SU-DHL-6 (cell line): ENCODE results near the gene TMEM138.

Experiments used
- CTCF ChIP-seq: fragments of 200-600 bp; sonication (generic); IDR thresholded peaks from one replicate; pipeline ENCODE4 v1.5.1; 2017; ENCODE audit warnings: antibody characterized with exemption, mild to moderate bottlenecking, low read length, moderate library complexity; ENCODE audit not compliant: insufficient read depth, poor library complexity, severe bottlenecking
- EZH2phosphoT487 ChIP-seq: fragments of 200-600 bp; sonication (generic), shearing (Covaris generic); conservative IDR thresholded peaks from 2 replicates; pipeline ENCODE4 v1.6.1; 2018; ENCODE audit warnings: mild to moderate bottlenecking, antibody characterized with exemption, low read length, moderate library complexity, mixed read lengths

DNA sequence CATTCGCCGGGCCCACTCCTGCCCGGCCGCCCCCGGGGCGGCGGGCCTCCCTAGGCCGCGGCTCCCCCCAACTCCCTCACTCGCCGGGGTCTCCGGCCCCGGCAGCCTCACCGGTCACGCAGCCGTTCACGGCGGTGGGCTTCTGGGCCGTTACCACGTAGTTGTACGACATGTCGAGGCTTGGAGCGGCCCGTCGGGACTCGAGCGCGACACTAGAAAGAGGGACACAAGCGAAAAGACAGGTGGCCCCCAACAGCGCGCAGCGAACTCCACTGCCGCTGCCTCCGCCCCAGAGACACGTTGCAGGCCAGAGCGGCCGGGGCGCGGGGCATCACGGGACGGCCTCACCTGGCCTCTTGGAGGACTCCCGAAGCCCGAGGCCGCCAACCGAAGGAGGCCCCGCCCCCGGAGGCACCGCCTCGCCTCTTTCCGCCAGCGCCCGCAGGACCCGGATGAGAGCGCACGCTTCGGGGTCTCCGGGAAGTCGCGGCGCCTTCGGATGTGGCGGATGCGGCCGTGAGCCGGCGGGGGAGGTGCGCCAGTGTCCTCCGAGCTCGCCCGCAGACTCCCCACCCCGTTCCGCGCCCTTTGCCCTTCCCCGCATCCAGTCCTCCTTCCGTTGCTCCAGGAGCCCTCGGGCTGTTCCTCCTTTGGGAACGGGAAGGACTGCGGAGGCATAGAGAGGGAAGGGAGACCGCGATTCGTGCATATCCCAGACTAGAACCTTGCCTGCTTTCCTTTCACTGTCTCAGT lies 29.2 kb upstream of the TMEM138 start, which contains the start of the genes DDB1 and TKFC:
- no peak for TF ChIP-seq CTCF
- TF ChIP-seq EZH2phosphoT487 = no peak
